ENCODE data around the gene PPP2R3C.

DNA sequence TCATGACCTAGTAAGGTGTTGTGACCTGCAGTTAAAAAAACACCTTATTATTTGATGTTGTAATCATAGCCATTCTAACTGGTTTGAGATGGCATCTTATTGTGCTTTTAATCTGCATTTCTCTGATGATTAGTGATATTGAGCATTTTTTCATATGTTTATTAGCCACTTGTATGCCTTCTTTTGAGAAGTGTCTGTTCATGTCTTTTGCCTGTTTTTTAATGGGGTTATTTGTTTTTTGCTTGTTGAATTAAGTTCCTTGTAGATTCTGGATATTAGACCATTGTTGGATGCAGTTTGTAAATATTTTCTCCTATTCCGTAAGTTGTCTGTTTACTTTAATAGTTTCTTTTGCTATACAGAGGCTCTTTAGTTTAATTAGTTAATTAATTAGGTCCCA, 41.6 kb upstream of the PPP2R3C start:
- TF ChIP-seq, protein P1, sequence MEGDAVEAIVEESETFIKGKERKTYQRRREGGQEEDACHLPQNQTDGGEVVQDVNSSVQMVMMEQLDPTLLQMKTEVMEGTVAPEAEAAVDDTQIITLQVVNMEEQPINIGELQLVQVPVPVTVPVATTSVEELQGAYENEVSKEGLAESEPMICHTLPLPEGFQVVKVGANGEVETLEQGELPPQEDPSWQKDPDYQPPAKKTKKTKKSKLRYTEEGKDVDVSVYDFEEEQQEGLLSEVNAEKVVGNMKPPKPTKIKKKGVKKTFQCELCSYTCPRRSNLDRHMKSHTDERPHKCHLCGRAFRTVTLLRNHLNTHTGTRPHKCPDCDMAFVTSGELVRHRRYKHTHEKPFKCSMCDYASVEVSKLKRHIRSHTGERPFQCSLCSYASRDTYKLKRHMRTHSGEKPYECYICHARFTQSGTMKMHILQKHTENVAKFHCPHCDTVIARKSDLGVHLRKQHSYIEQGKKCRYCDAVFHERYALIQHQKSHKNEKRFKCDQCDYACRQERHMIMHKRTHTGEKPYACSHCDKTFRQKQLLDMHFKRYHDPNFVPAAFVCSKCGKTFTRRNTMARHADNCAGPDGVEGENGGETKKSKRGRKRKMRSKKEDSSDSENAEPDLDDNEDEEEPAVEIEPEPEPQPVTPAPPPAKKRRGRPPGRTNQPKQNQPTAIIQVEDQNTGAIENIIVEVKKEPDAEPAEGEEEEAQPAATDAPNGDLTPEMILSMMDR (conservative IDR thresholded peaks at IDR 0.05; ENCODE audit: low read depth, low read length) = no peak
- no peak for TF ChIP-seq EZH2phosphoT487 (IDR thresholded peaks at IDR 0.05; ENCODE audit: borderline replicate concordance, low read length)
